ENCODE data around the gene ZRANB3. TPM values are rescaled to one million over a fixed set of nuclear protein-coding genes. Genes with fewer than 3 reads are reported as not detected.

Gene ZRANB3
- total and polyA plus RNA-seq, 2 donors from 2014 or later = 3.6 to 6.4 TPM

- Histone ChIP-seq H3K4me3 (ENCODE audit: low read length in 3 of 3) (no peak overlapping the region), H3K4me1 (ENCODE audit: control insufficient read depth in 2 of 3, insufficient read depth in 2 of 3, low read depth in 1 of 3, low read length in 3 of 3) (no peaks in the 10 kb centered on the region), H3K27me3 (ENCODE audit: control insufficient read depth, insufficient read depth, low read length) (no peaks in the 10 kb centered on the region), H3K36me3 (ENCODE audit: control insufficient read depth in 2 of 3, insufficient read depth in 3 of 3, low read length in 3 of 3) (peaks cover 6 to 46% (median 12%) of the 10 kb centered on the region in 3 donors), H3K9me3 (ENCODE audit: control insufficient read depth in 2 of 3, insufficient read depth in 1 of 3, low read length in 3 of 3) (no peaks in the 10 kb centered on the region), H3K9ac (ENCODE audit: low read length in 3 of 3) (no peak overlapping the region), H3K27ac (ENCODE audit: low read depth in 2 of 2, low read length in 2 of 2) (no peak overlapping the region)
- intact Hi-C loops (cut with DNase I) = no loop called here
- no peak for FAIRE-seq
- no peak for DNase-seq
- TF ChIP-seq, protein P1, sequence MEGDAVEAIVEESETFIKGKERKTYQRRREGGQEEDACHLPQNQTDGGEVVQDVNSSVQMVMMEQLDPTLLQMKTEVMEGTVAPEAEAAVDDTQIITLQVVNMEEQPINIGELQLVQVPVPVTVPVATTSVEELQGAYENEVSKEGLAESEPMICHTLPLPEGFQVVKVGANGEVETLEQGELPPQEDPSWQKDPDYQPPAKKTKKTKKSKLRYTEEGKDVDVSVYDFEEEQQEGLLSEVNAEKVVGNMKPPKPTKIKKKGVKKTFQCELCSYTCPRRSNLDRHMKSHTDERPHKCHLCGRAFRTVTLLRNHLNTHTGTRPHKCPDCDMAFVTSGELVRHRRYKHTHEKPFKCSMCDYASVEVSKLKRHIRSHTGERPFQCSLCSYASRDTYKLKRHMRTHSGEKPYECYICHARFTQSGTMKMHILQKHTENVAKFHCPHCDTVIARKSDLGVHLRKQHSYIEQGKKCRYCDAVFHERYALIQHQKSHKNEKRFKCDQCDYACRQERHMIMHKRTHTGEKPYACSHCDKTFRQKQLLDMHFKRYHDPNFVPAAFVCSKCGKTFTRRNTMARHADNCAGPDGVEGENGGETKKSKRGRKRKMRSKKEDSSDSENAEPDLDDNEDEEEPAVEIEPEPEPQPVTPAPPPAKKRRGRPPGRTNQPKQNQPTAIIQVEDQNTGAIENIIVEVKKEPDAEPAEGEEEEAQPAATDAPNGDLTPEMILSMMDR (IDR thresholded peaks at IDR 0.05; ENCODE audit: borderline replicate concordance, extremely low read depth, insufficient read depth) = no peak
Observed at GRCh38 chr2:135157856-135158255, 373.2 kb downstream of the ZRANB3 start.

DNA sequence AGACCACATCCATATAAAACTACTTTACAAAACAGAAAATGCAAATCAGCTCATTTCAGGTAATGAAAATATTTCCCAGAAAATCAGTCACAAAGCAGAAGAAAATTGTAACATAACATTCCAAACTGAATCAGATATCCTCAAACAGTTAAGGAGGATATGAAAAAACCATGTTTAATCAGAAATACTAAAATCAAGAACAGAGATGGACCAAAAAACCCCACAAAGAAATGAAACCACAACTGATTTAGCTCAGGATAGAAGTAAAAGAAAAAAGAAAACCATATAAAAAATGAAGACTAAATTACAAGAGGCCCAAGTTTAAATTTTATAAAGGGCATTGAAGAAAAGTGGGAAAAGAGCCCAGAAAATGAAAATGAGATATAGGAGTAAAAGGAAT, 376.1 kb downstream of the ZRANB3 start:
- intact Hi-C loops (cut with DNase I) = no loop called here
- FAIRE-seq = no peak
- Histone ChIP-seq H3K36me3 (ENCODE audit: control insufficient read depth in 2 of 3, insufficient read depth in 3 of 3, low read length in 3 of 3) (peaks cover 6 to 48% (median 20%) of the 10 kb centered on the region in 3 donors), H3K4me1 (ENCODE audit: control insufficient read depth in 2 of 3, insufficient read depth in 2 of 3, low read depth in 1 of 3, low read length in 3 of 3) (no peaks in the 10 kb centered on the region), H3K27ac (ENCODE audit: low read depth in 2 of 2, low read length in 2 of 2) (no peak overlapping the region), H3K27me3 (ENCODE audit: control insufficient read depth, insufficient read depth, low read length) (no peaks in the 10 kb centered on the region), H3K9me3 (ENCODE audit: control insufficient read depth in 2 of 3, insufficient read depth in 1 of 3, low read length in 3 of 3) (no peaks in the 10 kb centered on the region), H3K9ac (ENCODE audit: low read length in 3 of 3) (no peak overlapping the region), H3K4me3 (ENCODE audit: low read length in 3 of 3) (no peak overlapping the region)
- DNase-seq = no peak
- TF ChIP-seq, protein P1 (IDR thresholded peaks at IDR 0.05; ENCODE audit: borderline replicate concordance, extremely low read depth, insufficient read depth) = no peak

GRCh38 chr2:135152361-135152760, 378.7 kb downstream of the ZRANB3 start:
- H3K9me3 ChIP-seq (ENCODE audit: control insufficient read depth in 2 of 3, insufficient read depth in 1 of 3, low read length in 3 of 3) = no peaks in the 10 kb centered on the region
- no peaks in the 10 kb centered on the region for H3K4me1 ChIP-seq (ENCODE audit: control insufficient read depth in 2 of 3, insufficient read depth in 2 of 3, low read depth in 1 of 3, low read length in 3 of 3)
- FAIRE-seq (no peak), DNase-seq (no peak)
- H3K27ac ChIP-seq (ENCODE audit: low read depth in 2 of 2, low read length in 2 of 2) = no peak overlapping the region
- intact Hi-C loops (cut with DNase I) = no loop called here
- TF ChIP-seq, protein P1 (IDR thresholded peaks at IDR 0.05; ENCODE audit: borderline replicate concordance, extremely low read depth, insufficient read depth) = no peak
- peaks cover 3 to 35% (median 16%) of the 10 kb centered on the region in 3 donors for H3K36me3 ChIP-seq (ENCODE audit: control insufficient read depth in 2 of 3, insufficient read depth in 3 of 3, low read length in 3 of 3)
- no peak overlapping the region for H3K4me3 ChIP-seq (ENCODE audit: low read length in 3 of 3)
- no peak overlapping the region for H3K9ac ChIP-seq (ENCODE audit: low read length in 3 of 3)
- no peaks in the 10 kb centered on the region for H3K27me3 ChIP-seq (ENCODE audit: control insufficient read depth, insufficient read depth, low read length)

DNA sequence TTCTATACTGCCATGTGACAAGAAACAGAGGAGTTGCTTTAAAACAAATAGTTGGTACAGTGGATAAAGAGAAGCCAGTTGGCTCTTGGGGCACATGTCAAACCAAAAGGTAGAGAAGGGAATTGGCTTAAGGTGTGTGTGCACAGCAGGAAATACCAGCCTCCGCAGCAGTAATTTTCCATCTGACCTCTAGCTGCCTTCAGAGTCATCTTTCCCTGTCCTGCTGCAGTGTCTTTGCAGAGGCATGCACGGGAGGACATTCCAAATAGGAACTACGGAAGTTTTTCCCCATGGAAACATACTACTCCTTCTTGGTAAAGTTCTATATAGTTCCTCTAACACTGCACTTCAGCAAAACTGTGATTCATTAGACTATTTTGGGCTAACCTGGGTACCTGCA, 379.4 kb downstream of the ZRANB3 start:
- H3K36me3 ChIP-seq (ENCODE audit: control insufficient read depth in 2 of 3, insufficient read depth in 3 of 3, low read length in 3 of 3) = peaks cover 3 to 35% (median 16%) of the 10 kb centered on the region in 3 donors
- H3K4me3 ChIP-seq (ENCODE audit: low read length in 3 of 3) = no peak overlapping the region
- H3K9me3 ChIP-seq (ENCODE audit: control insufficient read depth in 2 of 3, insufficient read depth in 1 of 3, low read length in 3 of 3) = no peaks in the 10 kb centered on the region
- H3K4me1 ChIP-seq (ENCODE audit: control insufficient read depth in 2 of 3, insufficient read depth in 2 of 3, low read depth in 1 of 3, low read length in 3 of 3) = peaks cover 0 to 2% (median 0%) of the 10 kb centered on the region in 3 donors
- H3K9ac ChIP-seq (ENCODE audit: low read length in 3 of 3) = no peak overlapping the region
- intact Hi-C loops (cut with DNase I) = no loop called here
- TF ChIP-seq, protein P1 (IDR thresholded peaks at IDR 0.05; ENCODE audit: borderline replicate concordance, extremely low read depth, insufficient read depth) = no peak
- H3K27me3 ChIP-seq (ENCODE audit: control insufficient read depth, insufficient read depth, low read length) = no peaks in the 10 kb centered on the region
- H3K27ac ChIP-seq (ENCODE audit: low read depth in 2 of 2, low read length in 2 of 2) = no peak overlapping the region
- no peak for DNase-seq
- FAIRE-seq = no peak
